AG09319 (cell line): ENCODE results near the gene DNAJC30.

ENCODE experiments used
- DNase-seq: peaks from one replicate; pipeline ENCODE4 v3.0.0-alpha.2; 2010; ENCODE audit warnings: low read depth; ENCODE audit errors: extremely low read depth
- TF ChIP-seq, protein P1 (sequence below): IDR thresholded peaks from 2 replicates; pipeline ENCODE4 v1.5.1; 2011; ENCODE audit warnings: low read depth, mild to moderate bottlenecking, inconsistent platforms, low read length, moderate library complexity

DNAJC30 gene

GRCh38 chr7:73631558-73631957 is 51.7 kb downstream of the DNAJC30 start:
- TF ChIP-seq, protein P1, sequence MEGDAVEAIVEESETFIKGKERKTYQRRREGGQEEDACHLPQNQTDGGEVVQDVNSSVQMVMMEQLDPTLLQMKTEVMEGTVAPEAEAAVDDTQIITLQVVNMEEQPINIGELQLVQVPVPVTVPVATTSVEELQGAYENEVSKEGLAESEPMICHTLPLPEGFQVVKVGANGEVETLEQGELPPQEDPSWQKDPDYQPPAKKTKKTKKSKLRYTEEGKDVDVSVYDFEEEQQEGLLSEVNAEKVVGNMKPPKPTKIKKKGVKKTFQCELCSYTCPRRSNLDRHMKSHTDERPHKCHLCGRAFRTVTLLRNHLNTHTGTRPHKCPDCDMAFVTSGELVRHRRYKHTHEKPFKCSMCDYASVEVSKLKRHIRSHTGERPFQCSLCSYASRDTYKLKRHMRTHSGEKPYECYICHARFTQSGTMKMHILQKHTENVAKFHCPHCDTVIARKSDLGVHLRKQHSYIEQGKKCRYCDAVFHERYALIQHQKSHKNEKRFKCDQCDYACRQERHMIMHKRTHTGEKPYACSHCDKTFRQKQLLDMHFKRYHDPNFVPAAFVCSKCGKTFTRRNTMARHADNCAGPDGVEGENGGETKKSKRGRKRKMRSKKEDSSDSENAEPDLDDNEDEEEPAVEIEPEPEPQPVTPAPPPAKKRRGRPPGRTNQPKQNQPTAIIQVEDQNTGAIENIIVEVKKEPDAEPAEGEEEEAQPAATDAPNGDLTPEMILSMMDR = no peak
- DNase-seq = no peak
